Neutrophil (primary cell): ENCODE results near the gene PTGFRN.

ENCODE experiments used
- H3K27ac ChIP-seq: fragments of 200-600 bp; sonication (generic); 2 replicates; pipeline ENCODE4 v1.5.1; 2016; ENCODE audit warnings: mild to moderate bottlenecking, moderate library complexity
- H3K27me3 ChIP-seq: fragments of 200-600 bp; sonication (generic); 2 replicates; pipeline ENCODE4 v1.6.0; 2016; ENCODE audit warnings: mild to moderate bottlenecking
- H3K36me3 ChIP-seq: fragments of 200-600 bp; sonication (generic); 2 replicates; pipeline ENCODE4 v1.5.1; 2017
- H3K4me1 ChIP-seq, 2 experiments: fragments of 200-600 bp in 1 of 2; sonication (generic) in 1 of 2; 1 replicate in 1 of 2; 2 replicates in 1 of 2; pipeline versions ENCODE4 v1.5.1 to v1.6.1; 2013 to 2016; ENCODE audit warnings: low read depth in 1 of 2, low read length in 1 of 2, mild to moderate bottlenecking in 1 of 2, moderate library complexity in 1 of 2; ENCODE audit not compliant: control insufficient read depth in 1 of 2, insufficient read depth in 1 of 2
- H3K4me3 ChIP-seq, 2 experiments: fragments of 200-600 bp in 1 of 2; sonication (generic) in 1 of 2; 1 replicate in 1 of 2; 2 replicates in 1 of 2; pipeline ENCODE4 v1.5.1; 2013 to 2016; ENCODE audit warnings: low read depth in 1 of 2, low read length in 1 of 2, mild to moderate bottlenecking in 1 of 2, moderate library complexity in 1 of 2
- H3K9me3 ChIP-seq: fragments of 200-600 bp; sonication (generic); 2 replicates; pipeline ENCODE4 v1.5.1; 2016
- CTCF ChIP-seq: fragments of 200-600 bp; sonication (generic); IDR thresholded peaks from 2 replicates; pipeline ENCODE4 v1.5.1; 2016; ENCODE audit warnings: antibody characterized with exemption

The PTGFRN gene

GRCh38 chr1:117025568-117025967, 115.9 kb downstream of the PTGFRN start:
- Histone ChIP-seq H3K27me3 (no peaks in the 10 kb centered on the region), H3K27ac (no peak overlapping the region), H3K4me1 (no peaks in the 10 kb centered on the region), H3K9me3 (no peaks in the 10 kb centered on the region), H3K36me3 (peaks cover 93% of the 10 kb centered on the region), H3K4me3 (no peak overlapping the region)
- no peak for TF ChIP-seq CTCF

GRCh38 chr1:117026361-117026760, 116.6 kb downstream of the PTGFRN start:
- Histone ChIP-seq H3K9me3 (no peaks in the 10 kb centered on the region), H3K4me1 (no peaks in the 10 kb centered on the region), H3K27me3 (no peaks in the 10 kb centered on the region), H3K36me3 (peaks cover 93% of the 10 kb centered on the region), H3K4me3 (no peak overlapping the region), H3K27ac (no peak overlapping the region)
- no peak for TF ChIP-seq CTCF

- no peak for TF ChIP-seq CTCF
- no peaks in the 10 kb centered on the region for H3K4me1 ChIP-seq
Observed at GRCh38 chr1:117029685-117030084, 120.0 kb downstream of the PTGFRN start.

GRCh38 chr1:117030271-117030877, 120.7 kb downstream of the PTGFRN start:
- Histone ChIP-seq H3K27me3 (no peaks in the 10 kb centered on the region), H3K36me3 (peaks cover 96% of the 10 kb centered on the region), H3K4me3 (no peak overlapping the region), H3K27ac (no peak overlapping the region), H3K4me1 (no peaks in the 10 kb centered on the region), H3K9me3 (no peaks in the 10 kb centered on the region)
- no peak for TF ChIP-seq CTCF

More at GRCh38 chr1:117029685-117030084, 120.0 kb downstream of the PTGFRN start:
- no peak overlapping the region for H3K4me3 ChIP-seq
- H3K9me3 ChIP-seq: no peaks in the 10 kb centered on the region
- peaks cover 97% of the 10 kb centered on the region for H3K36me3 ChIP-seq
- H3K27me3 ChIP-seq: no peaks in the 10 kb centered on the region
- no peak overlapping the region for H3K27ac ChIP-seq

GRCh38 chr1:117032266-117032665, 122.5 kb downstream of the PTGFRN start:
- TF ChIP-seq CTCF: no peak
- H3K36me3 ChIP-seq: peaks cover 96% of the 10 kb centered on the region

More at GRCh38 chr1:117032266-117032665, 122.5 kb downstream of the PTGFRN start:
- Histone ChIP-seq H3K27ac (no peak overlapping the region), H3K27me3 (no peaks in the 10 kb centered on the region), H3K4me3 (no peak overlapping the region), H3K4me1 (no peaks in the 10 kb centered on the region), H3K9me3 (no peaks in the 10 kb centered on the region)
